ENCODE results near the gene HOXA7.

HOXA7 gene

GRCh38 chr7:27193335-27194001 is 37.0 kb upstream of the HOXA7 start:
- ATAC-seq: no peak

DNA sequence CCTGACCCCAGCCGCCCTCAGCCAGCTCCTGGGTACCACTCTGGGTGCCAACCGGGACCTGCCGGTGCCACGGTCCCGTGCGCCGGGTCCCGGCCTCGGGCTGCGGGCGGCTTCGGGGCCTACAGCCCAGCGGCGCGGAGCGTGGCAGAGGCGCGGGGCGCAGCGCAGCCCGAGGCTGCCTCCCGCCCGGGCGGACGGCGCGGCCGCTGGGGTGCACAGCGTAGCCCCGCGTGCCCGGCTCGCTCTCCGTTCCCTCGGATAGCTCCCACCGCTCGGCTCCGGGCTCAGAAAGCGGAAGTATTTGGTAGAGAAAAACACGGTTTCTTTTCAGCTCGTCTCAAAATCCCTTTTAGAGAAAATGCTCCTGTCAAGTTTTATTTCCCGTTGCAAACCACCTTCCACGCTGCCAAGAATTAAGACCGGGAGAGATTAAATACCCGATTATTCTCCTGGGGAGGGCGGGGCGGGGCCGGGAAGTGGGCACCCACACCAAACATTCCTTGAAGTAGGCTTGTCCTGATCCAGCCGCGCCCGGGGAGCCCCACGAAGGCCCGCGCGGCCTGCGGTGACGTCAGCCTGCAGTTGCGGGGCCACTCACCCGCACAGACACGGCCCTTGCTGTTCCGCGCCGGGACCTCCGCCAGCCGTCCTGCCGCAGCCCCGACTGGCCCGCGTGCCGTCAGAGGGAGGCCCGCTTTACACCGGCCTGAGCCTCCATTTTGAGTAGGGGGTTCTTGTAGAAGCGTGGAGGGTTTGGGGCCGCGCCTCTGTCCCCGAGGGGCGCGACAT is 36.3 kb upstream of the HOXA7 start:
- ATAC-seq: peak; percentile 36 to 57

DNA sequence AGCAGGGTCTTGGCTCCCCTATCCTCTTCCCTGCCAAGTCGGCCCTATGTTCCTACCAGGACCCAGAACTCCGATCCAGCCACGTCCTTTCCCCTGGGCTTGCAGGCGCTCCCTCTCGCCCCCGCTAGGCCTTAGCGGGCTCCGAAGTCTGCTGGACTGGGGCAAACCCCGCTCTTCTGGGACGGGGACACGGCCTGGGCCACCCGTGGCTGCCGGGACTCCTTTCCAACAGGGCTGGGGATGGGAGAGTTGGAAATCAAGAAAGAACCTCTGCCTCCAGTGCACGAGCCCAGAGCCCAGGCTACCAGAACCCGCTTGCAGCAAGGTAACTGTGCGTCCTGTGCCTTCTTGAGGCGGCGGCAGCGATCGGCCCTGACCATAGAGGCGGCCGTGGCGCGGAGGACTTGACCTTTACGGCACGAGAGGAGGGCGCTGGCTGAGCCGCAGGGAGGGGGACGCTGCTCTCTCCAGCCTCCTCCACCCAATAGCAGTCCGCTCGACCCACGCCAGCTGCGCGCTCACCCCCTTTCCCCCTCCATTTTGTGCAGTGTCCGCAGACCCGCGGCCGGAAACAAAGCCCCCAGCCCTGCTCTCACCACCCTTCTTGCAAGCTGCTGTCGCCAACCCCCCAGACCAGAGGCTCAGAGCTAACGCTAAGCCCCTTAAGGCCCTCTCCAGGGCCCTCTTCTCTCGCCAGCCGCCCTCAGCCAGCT is 35.5 kb upstream of the HOXA7 start:
- no peak for ATAC-seq

DNA sequence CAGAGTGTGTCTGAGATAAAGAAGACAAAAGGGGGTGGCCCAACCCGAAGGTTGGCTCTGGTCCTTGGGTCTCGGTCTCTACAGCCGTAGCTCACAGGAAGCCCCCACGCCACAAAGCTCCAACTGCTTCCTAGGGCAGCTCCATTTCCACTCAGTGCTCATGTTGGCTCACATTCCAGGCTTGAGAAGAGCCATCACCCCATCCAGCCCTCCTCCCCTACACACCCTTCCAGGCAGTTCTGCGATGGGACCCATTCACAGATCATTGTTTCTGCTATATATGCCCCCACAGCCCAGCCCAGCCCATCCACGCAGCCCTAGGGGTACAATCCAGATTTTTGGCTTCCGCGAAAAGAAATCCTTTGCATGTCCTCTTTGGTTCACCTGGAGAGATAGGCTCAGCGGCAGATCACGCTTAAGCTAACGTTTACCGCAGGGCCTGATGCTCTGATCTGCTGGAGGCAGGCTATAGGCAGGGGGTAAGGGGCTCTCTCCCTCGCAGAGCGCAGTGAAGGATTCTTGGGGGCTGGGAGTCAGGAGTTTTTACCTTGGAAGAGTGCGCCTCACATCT is 34.8 kb upstream of the HOXA7 start:
- no peak for ATAC-seq

- ATAC-seq: no peak
Observed at GRCh38 chr7:27189997-27190748, 33.7 kb upstream of the HOXA7 start.

GRCh38 chr7:27189295-27189996 is 33.0 kb upstream of the HOXA7 start:
- no peak for ATAC-seq

GRCh38 chr7:27188386-27189294 is 32.2 kb upstream of the HOXA7 start:
- ATAC-seq: no peak

GRCh38 chr7:27187475-27188385 is 31.3 kb upstream of the HOXA7 start:
- ATAC-seq: no peak

GRCh38 chr7:27186668-27187474 is 30.4 kb upstream of the HOXA7 start:
- ATAC-seq: no peak

DNA sequence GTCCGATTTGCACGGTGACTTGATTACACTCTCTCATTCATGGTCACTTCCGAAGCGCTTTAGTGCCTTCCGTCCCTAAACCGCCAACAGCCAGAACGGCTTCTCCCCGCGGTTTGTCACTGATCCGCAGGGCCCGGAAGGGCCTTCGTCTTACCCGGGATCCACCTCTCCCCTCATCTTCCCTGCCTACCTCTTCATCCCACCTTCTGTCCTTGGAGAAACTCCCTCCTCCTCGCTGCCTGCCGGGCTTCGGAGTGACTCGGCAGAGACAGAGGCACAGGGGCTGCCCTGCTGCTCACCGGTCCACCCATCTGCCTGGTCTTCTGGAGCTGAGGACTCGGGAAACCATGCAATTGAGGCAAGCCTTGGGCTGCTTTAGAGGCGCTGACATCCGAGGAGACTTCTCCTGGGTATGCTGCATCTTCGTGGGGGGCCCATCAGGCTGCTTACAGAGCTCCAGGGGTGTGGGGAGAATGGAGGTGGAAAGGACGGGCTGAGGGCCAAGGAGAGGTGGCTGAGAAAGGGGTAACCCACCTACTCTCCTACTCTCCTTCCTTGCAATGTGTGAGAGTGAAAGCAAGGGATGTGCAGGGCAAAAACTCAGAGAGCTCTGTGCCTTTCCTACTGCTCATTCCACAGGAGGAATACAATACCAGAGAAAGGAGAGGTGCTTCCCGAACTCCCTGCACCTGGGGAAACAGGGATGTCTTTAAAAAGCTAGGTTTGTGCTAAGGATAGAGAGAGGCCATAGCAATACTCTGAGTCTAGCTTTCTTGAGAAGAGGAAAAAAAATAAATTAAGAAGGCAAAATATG is 29.6 kb upstream of the HOXA7 start:
- no peak for ATAC-seq

DNA sequence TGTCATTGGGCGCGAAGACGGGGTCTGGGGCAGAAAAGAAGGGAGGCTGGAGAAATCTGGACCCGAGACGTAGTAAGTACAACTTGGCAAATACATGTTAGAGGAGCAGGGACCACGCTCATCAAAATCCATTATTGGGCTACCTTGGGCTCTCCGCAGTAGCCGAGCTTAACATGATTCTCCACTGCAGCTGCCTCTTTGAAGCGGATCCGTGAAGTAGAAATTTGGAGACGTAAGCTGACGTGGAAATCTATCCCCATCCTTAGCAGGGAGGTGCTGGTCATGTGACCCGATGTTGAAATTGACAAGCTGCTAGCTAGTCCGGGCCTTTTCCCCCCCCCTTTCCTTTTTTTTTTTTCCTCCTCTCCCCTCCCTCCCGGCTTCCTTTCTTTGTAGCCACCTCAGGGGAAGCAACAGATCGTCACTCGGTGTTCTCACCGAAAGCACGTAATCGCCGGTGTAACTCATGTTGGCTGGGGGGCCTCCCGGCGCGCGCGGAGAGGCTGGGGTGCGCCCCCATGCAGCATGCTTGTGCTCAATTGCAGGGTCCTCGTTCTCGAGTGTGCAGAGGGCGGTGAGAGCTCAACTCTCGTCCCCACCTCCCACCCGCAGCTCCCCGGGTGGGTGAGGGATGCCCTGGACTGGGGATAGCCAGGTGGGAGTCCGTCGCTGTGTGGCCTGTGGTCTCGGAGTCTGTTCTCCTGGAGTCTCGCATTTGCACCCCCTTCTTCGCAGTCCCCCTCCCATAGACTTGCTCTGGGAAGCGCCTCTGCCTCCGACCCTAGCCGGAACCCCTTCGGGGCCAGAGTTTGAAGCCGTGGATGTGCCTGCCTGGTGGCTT is 28.8 kb upstream of the HOXA7 start, which contains the start of gene HOXA11:
Gene HOXA11, minus strand, starts transcription at position 220 of the 841 bp plus-strand sequence. Its CDS starts 88 bp downstream, at position 132.
- no peak for ATAC-seq

DNA sequence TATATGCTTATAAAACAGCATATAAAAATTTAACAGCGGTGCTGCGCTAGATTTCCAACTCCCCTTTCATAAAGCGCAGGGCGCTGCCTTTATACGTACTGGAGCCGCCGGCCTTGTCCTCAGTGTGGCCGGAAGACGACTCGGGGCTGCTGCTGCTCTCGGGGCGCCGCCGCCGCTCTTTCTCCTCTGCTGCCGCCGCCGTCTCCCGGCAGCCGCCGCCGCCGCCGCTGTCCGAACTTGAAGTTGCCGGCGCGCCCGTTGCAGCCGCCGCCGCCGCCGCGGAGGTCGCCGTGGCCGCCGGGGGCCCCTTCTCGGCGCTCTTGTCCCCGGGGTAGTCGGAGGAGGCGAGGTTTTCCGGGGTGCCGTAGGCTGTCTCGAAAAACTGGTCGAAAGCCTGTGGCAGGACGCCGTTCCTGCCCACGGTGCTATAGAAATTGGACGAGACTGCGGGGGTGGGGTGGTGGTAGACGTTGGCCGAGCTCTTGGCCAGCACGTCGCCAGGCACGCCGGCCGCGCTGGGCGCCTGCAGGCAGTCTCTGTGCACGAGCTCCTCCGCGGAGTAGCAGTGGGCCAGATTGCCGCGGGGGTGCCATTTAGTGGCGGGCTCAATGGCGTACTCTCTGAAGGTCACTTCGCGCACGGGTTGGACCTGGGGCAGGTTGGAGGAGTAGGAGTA is 28.0 kb upstream of the HOXA7 start:
- ATAC-seq: peak; percentile 30 to 31

DNA sequence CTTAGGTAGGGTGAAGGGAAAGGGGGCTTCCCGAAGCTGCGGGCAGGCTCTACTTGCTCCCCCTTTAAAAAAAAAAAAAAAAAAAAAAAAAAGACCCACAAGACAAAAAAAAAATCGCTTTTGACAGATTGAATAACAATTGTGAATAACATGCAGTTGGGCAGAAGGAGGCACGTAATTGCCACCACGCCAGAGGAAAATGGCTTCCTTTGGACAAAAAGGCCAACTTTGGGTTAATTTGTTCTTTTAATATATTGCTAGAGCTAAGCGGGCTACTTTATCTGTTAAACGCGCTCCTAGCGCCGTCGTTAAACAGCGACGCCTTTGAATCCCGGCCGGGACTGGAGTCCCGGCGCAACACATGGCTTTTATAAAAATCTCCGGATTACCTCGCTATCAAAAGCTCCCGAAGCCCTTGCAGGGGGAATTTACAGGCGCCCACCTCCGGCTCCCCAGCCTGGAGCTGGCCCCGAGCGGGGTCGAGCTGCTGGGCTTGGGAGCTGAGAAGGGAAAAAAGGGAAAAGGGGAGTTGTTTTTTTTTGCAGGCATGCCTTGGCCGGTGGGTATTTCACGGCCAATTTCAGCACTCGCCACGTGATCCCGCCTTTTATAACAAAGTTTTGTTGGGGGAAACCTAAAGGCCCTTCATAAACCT is 27.3 kb upstream of the HOXA7 start:
- no peak for ATAC-seq

DNA sequence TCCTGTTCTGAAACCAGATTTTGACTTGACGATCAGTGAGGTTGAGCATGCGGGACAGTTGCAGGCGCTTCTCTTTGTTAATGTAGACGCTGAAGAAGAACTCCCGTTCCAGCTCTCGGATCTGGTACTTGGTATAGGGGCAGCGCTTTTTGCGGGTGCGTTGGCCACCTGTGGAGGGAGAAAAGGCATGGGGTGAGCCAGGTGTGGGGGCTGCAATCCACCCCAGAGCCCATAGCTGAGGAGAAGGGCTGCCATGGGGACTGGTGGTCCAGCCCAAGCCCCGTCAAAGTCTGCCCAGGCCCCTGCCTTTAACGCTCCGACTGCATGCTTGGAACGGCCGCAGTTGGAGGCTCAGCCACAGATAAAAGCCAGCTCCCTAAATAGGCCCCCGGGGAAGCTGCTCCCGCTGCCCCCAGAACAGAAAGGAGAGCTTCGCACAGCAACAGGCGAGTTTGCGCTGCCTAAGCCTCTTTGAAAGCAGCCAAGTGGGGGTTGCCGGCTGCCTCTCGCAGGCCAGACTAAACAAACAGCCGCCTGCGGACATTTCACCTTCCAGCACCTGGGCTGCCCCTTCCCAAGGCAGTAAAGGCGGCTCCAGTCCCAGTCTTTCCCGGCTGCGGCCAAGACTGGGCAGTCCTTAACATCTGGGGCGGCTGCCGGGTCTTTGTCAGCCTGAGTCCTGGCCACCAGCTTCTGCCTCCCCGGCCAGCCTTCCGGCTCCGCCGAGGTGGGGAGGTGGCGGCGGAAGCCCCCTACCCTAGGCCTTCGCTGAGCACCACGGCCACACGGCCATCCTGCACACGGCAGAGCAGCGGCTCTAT is 26.6 kb upstream of the HOXA7 start:
- ATAC-seq: no peak
